Measurements from ENCODE around the gene TNFRSF12A.
A peak's percentile ranks its signal among the peaks of the same experiment; 100 is the strongest.

The TNFRSF12A gene

GRCh38 chr16:3004781-3005284 is 15.3 kb upstream of the TNFRSF12A start:
- H3K4me3 Mint-ChIP-seq, result peak overlapping the region; percentile 72 to 78 (median 73)
- peaks cover 12% of the 10 kb centered on the region for H3K4me1 Mint-ChIP-seq
- TF ChIP-seq, protein P1, sequence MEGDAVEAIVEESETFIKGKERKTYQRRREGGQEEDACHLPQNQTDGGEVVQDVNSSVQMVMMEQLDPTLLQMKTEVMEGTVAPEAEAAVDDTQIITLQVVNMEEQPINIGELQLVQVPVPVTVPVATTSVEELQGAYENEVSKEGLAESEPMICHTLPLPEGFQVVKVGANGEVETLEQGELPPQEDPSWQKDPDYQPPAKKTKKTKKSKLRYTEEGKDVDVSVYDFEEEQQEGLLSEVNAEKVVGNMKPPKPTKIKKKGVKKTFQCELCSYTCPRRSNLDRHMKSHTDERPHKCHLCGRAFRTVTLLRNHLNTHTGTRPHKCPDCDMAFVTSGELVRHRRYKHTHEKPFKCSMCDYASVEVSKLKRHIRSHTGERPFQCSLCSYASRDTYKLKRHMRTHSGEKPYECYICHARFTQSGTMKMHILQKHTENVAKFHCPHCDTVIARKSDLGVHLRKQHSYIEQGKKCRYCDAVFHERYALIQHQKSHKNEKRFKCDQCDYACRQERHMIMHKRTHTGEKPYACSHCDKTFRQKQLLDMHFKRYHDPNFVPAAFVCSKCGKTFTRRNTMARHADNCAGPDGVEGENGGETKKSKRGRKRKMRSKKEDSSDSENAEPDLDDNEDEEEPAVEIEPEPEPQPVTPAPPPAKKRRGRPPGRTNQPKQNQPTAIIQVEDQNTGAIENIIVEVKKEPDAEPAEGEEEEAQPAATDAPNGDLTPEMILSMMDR (IDR thresholded peaks at IDR 0.05; ENCODE audit: unreplicated experiment in 3 of 3), result no peak
- no peaks in the 10 kb centered on the region for H3K36me3 Mint-ChIP-seq (ENCODE audit: low read depth)
- H3K27ac Mint-ChIP-seq, result no peak overlapping the region
- no peaks in the 10 kb centered on the region for H3K9me3 Mint-ChIP-seq
- H3K27me3 Mint-ChIP-seq (ENCODE audit: low read depth), result peaks cover 73% of the 10 kb centered on the region

DNA sequence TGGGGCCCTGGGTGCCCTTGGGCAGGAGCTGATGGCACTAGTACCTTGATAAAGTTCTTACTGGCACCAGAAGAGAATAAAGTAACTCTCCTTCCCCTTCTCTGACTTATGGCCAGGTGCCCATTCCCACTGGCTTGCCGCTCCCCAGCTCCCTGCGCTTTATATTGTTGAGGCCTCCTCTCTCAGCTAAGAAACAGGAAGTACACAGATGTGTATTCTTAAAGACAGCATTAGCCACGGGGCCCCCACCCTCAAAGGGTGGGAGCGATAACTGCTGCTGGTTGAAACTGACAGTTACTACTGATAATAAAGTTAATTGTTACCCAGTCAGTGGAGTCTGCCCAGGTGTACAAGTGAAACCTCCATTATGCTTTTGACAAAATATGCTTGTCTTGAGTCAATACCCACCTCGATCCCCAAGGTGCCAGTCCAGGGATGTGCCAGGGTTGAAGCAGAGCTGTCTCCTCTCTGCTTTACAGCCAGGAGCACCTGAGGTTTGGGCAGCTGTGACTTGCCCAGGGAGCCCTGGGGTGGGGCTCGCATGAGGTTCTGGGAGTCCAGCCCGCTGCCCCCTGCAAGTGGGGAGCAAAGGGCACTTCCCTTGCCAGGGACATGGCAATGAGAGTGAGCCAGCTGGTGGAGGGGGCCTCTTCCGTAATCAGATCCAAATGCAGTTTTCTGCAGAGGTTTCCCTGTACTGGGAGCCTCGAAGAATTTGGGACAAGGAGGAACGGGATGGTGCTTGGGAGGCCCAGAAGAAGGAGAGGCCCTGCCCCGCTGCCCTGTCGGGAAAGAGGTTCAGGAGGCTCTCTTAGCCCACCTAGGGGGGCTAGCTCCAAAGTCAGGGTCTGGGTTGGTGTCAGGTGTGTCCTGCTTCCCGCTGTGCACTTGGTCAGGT is 12.9 kb upstream of the TNFRSF12A start:
- Mint-ChIP-seq H3K9me3 (no peaks in the 10 kb centered on the region), H3K27me3 (ENCODE audit: low read depth) (peaks cover 82% of the 10 kb centered on the region), H3K36me3 (ENCODE audit: low read depth) (no peaks in the 10 kb centered on the region), H3K4me1 (peaks cover 12% of the 10 kb centered on the region), H3K27ac (peak overlapping the region in 1 of 3 experiments; percentile 93), H3K4me3 (peak overlapping the region; percentile 34 to 63 (median 46))
- TF ChIP-seq, protein P1 (IDR thresholded peaks at IDR 0.05; ENCODE audit: unreplicated experiment in 3 of 3), result no peak

GRCh38 chr16:3007957-3008689 is 12.0 kb upstream of the TNFRSF12A start:
- peaks cover 84% of the 10 kb centered on the region for H3K27me3 Mint-ChIP-seq (ENCODE audit: low read depth)
- H3K27ac Mint-ChIP-seq, result peak overlapping the region in 2 of 3 experiments; percentile 47 to 93
- H3K9me3 Mint-ChIP-seq, result no peaks in the 10 kb centered on the region
- H3K4me1 Mint-ChIP-seq, result peaks cover 12% of the 10 kb centered on the region
- TF ChIP-seq, protein P1 (IDR thresholded peaks at IDR 0.05; ENCODE audit: unreplicated experiment in 3 of 3), result no peak
- H3K4me3 Mint-ChIP-seq, result peak overlapping the region in 2 of 3 experiments; percentile 23 to 58
- H3K36me3 Mint-ChIP-seq (ENCODE audit: low read depth), result no peaks in the 10 kb centered on the region

- no peaks in the 10 kb centered on the region for H3K9me3 Mint-ChIP-seq
- TF ChIP-seq, protein P1 (IDR thresholded peaks at IDR 0.05; ENCODE audit: unreplicated experiment in 3 of 3), result no peak
- no peak overlapping the region for H3K4me3 Mint-ChIP-seq
- H3K36me3 Mint-ChIP-seq (ENCODE audit: low read depth), result no peaks in the 10 kb centered on the region
- H3K4me1 Mint-ChIP-seq, result peaks cover 12% of the 10 kb centered on the region
- peaks cover 88% of the 10 kb centered on the region for H3K27me3 Mint-ChIP-seq (ENCODE audit: low read depth)
- H3K27ac Mint-ChIP-seq, result peak overlapping the region in 1 of 3 experiments; percentile 93
These were observed 11.5 kb upstream of the TNFRSF12A start for GRCh38 chr16:3008690-3009037.

DNA sequence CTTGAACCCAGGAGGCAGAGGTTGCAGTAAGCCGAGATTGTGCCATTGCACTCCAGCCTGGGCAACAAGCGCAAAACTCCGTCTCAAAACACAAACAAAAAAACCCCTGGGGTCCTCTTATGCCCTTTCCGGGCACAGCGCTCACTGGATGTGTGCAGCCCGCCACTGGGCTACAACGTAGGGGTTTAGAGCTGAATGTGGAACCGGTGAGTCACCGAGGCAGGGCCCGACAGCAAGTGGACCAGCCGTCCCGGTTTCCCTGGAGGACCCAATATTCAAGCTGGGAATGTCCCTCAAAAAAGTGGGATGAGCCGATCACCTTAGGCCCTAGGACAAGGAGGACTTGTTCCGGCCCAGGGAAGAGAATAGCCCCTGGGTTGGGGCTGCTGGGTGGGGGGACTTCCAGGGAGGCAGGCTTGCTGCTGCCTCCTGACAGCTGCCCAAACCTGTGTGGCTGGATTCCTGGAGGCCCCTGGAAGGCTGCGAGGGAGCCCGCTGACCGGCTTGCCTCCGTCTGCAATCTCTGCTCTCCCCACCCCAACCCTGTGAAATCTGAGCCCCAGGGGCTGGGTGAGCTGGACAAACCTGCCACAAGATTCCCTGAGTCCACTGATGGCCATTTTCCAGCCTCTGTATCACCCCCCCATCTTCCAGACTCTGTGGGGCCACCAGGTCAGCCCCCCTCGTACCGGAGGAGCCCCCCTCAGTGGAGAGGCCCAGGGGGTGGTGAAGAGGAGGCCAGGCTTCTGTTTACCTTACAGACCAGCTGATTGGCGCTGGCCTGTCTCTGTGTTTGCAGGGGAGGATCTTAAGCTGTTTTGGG is 10.4 kb upstream of the TNFRSF12A start:
- peak overlapping the region; percentile 45 to 85 (median 63) for H3K27ac Mint-ChIP-seq
- peaks cover 12% of the 10 kb centered on the region for H3K4me1 Mint-ChIP-seq
- H3K36me3 Mint-ChIP-seq (ENCODE audit: low read depth), result no peaks in the 10 kb centered on the region
- no peak overlapping the region for H3K4me3 Mint-ChIP-seq
- H3K9me3 Mint-ChIP-seq, result no peaks in the 10 kb centered on the region
- TF ChIP-seq, protein P1 (IDR thresholded peaks at IDR 0.05; ENCODE audit: unreplicated experiment in 3 of 3), result no peak
- H3K27me3 Mint-ChIP-seq (ENCODE audit: low read depth), result peaks cover 93% of the 10 kb centered on the region

Data from nephron (organoid).